Measurements from ENCODE around the gene RER1. TPM values are rescaled to one million over a fixed set of nuclear protein-coding genes. Genes with fewer than 3 reads are reported as not detected.
A peak's percentile ranks its signal among the peaks of the same experiment; 100 is the strongest.

The RER1 gene
- total RNA-seq, 1 experiment from 2014 or later = 155 TPM

- no peaks in the 10 kb centered on the region for H3K27me3 ChIP-seq (ENCODE audit: insufficient read depth, low read length)
- H3K4me3 ChIP-seq (replicated peaks in 1 of 2; ENCODE audit: low read depth in 1 of 2, low read length in 2 of 2) = no peak overlapping the region
- H3K4me2 ChIP-seq (ENCODE audit: low read length) = no peak overlapping the region; the same call in 1 of the 2 replicates
- no peak overlapping the region for H2AFZ ChIP-seq (ENCODE audit: low read depth, low read length, poor library complexity, severe bottlenecking)
- no TSS peak for BruUV-seq (replicated peaks)
- no peaks in the 10 kb centered on the region for H3K9me3 ChIP-seq (ENCODE audit: control insufficient read depth in 1 of 2, insufficient read depth in 1 of 2, low read depth in 1 of 2, low read length in 2 of 2)
- no peaks in the 10 kb centered on the region for H3K79me2 ChIP-seq (ENCODE audit: insufficient read depth, low read length)
- ChIA-PET POLR2A (interaction anchor here (0.8 to 1.7 kb wide), 4 partner anchors 10 to 187 kb away, joined by 5 to 16 read pairs (median 8); partner anchors contain the start of genes FAAP20, MORN1 and RER1), CTCF (interaction anchor here (0.5 to 7.7 kb wide), 15 partner anchors 9 to 417 kb away, joined by 3 to 271 read pairs (median 3); partner anchors contain the start of genes FAAP20, MORN1 and RER1), RAD21 (ENCODE audit: low non-redundant PET in 1 of 2, low total read pairs in 2 of 2, uncharacterized antibody in 2 of 2, unreplicated experiment in 2 of 2) (interaction anchor here (0.6 to 2.0 kb wide), 9 partner anchors 9 to 187 kb away, joined by 3 to 33 read pairs (median 4); partner anchors contain the start of genes FAAP20 (in 2 of the 2), MORN1 (in 2 of the 2) and RER1 (in 2 of the 2))
- no peaks in the 10 kb centered on the region for H4K20me1 ChIP-seq (ENCODE audit: insufficient read depth)
- ATAC-seq (peak; percentile 93), DNase-seq (ENCODE audit: low read depth, low spot score) (peak; percentile 28)
- 0 out of 4 replicates have a peak, but pooled peaks cover 0 to 6% of the 10 kb centered on the region in 2 experiments for H3K4me1 ChIP-seq (ENCODE audit: control insufficient read depth in 1 of 2, insufficient read depth in 2 of 2, low read length in 2 of 2)
- peak overlapping the region; percentile 8; the same call in 1 of the 2 replicates for H3K27ac ChIP-seq (ENCODE audit: low read depth, low read length)
- intact Hi-C loops (cut with micrococcal nuclease) = loop anchor here (1.0 kb wide), 2 partner anchors 166 to 187 kb away; no protein-coding TSS in a partner anchor
- H3K9me2 ChIP-seq (ENCODE audit: insufficient read depth) = no peaks in the 10 kb centered on the region
- no peaks in the 10 kb centered on the region for H3K36me3 ChIP-seq (ENCODE audit: control insufficient read depth in 1 of 2, insufficient read depth in 2 of 2, low read length in 2 of 2)
- TF ChIP-seq POLR2AphosphoS5 (IDR thresholded peaks at IDR 0.05; ENCODE audit: low read depth, low read length) (peak; percentile 37), RAD21 (IDR thresholded peaks at IDR 0.05; ENCODE audit: low read depth) (peak; percentile 98), CTCF (IDR thresholded peaks at IDR 0.05 in 2 of 3, conservative IDR thresholded peaks at IDR 0.05 in 1 of 3; ENCODE audit: borderline replicate concordance in 1 of 3, insufficient read depth in 1 of 3, low read depth in 2 of 3, low read length in 2 of 3) (peak; percentile 88 to 97 (median 91)), ZBTB33 (IDR thresholded peaks at IDR 0.05; ENCODE audit: extremely low read depth, insufficient replicate concordance, low read length) (no peak)
- H3K9ac ChIP-seq (ENCODE audit: low read length) = no peak overlapping the region
These were observed 9.7 kb upstream of the RER1 start for GRCh38 chr1:2381741-2382620.
